Mesenchymal stem cell (in vitro differentiated cells and primary cell): ENCODE data around the gene NGFR.
A peak's percentile ranks its signal among the peaks of the same experiment; 100 is the strongest.

Experiments
- DNase-seq: peaks from one replicate; pipeline ENCODE4 v3.0.0-alpha.2; 2013
- H2AFZ ChIP-seq: one replicate; pipeline ENCODE4 v1.6.1; 2013; ENCODE audit warnings: low read depth, mild to moderate bottlenecking, control low read depth, inconsistent platforms, low read length, moderate library complexity
- H2AK5ac ChIP-seq: 2 replicates; pipeline ENCODE4 v1.6.1; 2013; ENCODE audit warnings: low read length, moderate library complexity, mild to moderate bottlenecking, inconsistent platforms; ENCODE audit not compliant: severe bottlenecking
- H2BK120ac ChIP-seq: one replicate; pipeline ENCODE4 v1.6.1; 2013; ENCODE audit warnings: low read depth, mild to moderate bottlenecking, inconsistent platforms, low read length, moderate library complexity
- H2BK12ac ChIP-seq, 2 experiments: one replicate each; pipeline ENCODE4 v1.6.1; 2013; ENCODE audit warnings: inconsistent platforms in 2 of 2, low read length in 2 of 2, mild to moderate bottlenecking in 2 of 2, moderate library complexity in 2 of 2, control low read depth in 1 of 2
- H2BK15ac ChIP-seq: one replicate; pipeline ENCODE4 v1.6.1; 2013; ENCODE audit warnings: mild to moderate bottlenecking, low read depth, inconsistent platforms; ENCODE audit not compliant: poor library complexity, severe bottlenecking
- H2BK5ac ChIP-seq: 2 replicates; pipeline ENCODE4 v1.6.1; 2013; ENCODE audit warnings: low read depth, mild to moderate bottlenecking, low read length, control low read depth, inconsistent platforms; ENCODE audit not compliant: poor library complexity, severe bottlenecking
- H3K14ac ChIP-seq, 2 experiments: one replicate each; pipeline ENCODE4 v1.6.1; 2013; ENCODE audit warnings: inconsistent platforms in 2 of 2, low read length in 2 of 2, control low read depth in 1 of 2, mild to moderate bottlenecking in 1 of 2, moderate library complexity in 1 of 2
- H3K18ac ChIP-seq, 2 experiments: one replicate each; pipeline ENCODE4 v1.6.1; 2013; ENCODE audit warnings: inconsistent platforms in 2 of 2, low read length in 2 of 2, control low read depth in 1 of 2, low read depth in 1 of 2, mild to moderate bottlenecking in 1 of 2
- H3K23ac ChIP-seq, 2 experiments: one replicate each; pipeline ENCODE4 v1.6.1; 2013; ENCODE audit warnings: inconsistent platforms in 2 of 2, low read length in 2 of 2, mild to moderate bottlenecking in 2 of 2, moderate library complexity in 2 of 2, control low read depth in 1 of 2
- H3K27ac ChIP-seq: 2 replicates; pipeline ENCODE4 v1.5.1; 2013; ENCODE audit warnings: mild to moderate bottlenecking, moderate library complexity, low read length, control low read depth, inconsistent platforms; ENCODE audit not compliant: poor library complexity, severe bottlenecking
- H3K27me3 ChIP-seq, 2 experiments: 2 replicates each; pipeline versions ENCODE4 v1.6.1 to v1.7.0; 2013; ENCODE audit warnings: low read length in 2 of 2, mild to moderate bottlenecking in 2 of 2, moderate library complexity in 2 of 2, control low read depth in 1 of 2, inconsistent platforms in 1 of 2; ENCODE audit not compliant: control insufficient read depth in 1 of 2, insufficient read depth in 1 of 2
- H3K36me3 ChIP-seq, 2 experiments: 2 replicates each; pipeline versions ENCODE4 v1.6.1 to v1.7.0; 2013; ENCODE audit warnings: low read length in 2 of 2, control low read depth in 1 of 2, inconsistent platforms in 1 of 2, low read depth in 1 of 2, mild to moderate bottlenecking in 1 of 2; ENCODE audit not compliant: insufficient read depth in 2 of 2, control insufficient read depth in 1 of 2
- H3K4ac ChIP-seq, 2 experiments: one replicate each; pipeline ENCODE4 v1.6.1; 2013; ENCODE audit warnings: inconsistent platforms in 2 of 2, low read length in 2 of 2, mild to moderate bottlenecking in 2 of 2, moderate library complexity in 2 of 2, control low read depth in 1 of 2, low read depth in 1 of 2
- H3K4me1 ChIP-seq: 2 replicates; pipeline ENCODE4 v1.6.1; 2013; ENCODE audit warnings: low read depth, low read length, control low read depth; ENCODE audit not compliant: control insufficient read depth, insufficient read depth
- H3K4me2 ChIP-seq: 2 replicates; pipeline ENCODE4 v1.6.1; 2013; ENCODE audit warnings: low read length, mild to moderate bottlenecking, inconsistent platforms; ENCODE audit not compliant: poor library complexity, severe bottlenecking
- H3K4me3 ChIP-seq, 2 experiments: 2 replicates each; pipeline versions ENCODE4 v1.5.1 to v1.7.0; 2013; ENCODE audit warnings: low read length in 2 of 2, mild to moderate bottlenecking in 2 of 2, control low read depth in 1 of 2, low read depth in 1 of 2; ENCODE audit not compliant: insufficient read depth in 1 of 2
- H3K79me1 ChIP-seq: replicated peaks from 2 replicates; pipeline ENCODE4 v1.6.1; 2013; ENCODE audit warnings: mild to moderate bottlenecking, control low read depth, low read length, inconsistent platforms; ENCODE audit not compliant: poor library complexity, severe bottlenecking
- H3K9ac ChIP-seq: 2 replicates; pipeline ENCODE4 v1.7.0; 2013; ENCODE audit warnings: mild to moderate bottlenecking, low read length, moderate library complexity
- H3K9me3 ChIP-seq: 2 replicates; pipeline ENCODE4 v1.7.0; 2013; ENCODE audit warnings: mild to moderate bottlenecking, low read length; ENCODE audit not compliant: control insufficient read depth
- H4K8ac ChIP-seq: one replicate; pipeline ENCODE4 v1.6.1; 2013; ENCODE audit warnings: inconsistent platforms, mild to moderate bottlenecking, low read length, moderate library complexity
- H4K91ac ChIP-seq: one replicate; pipeline ENCODE4 v1.6.1; 2013; ENCODE audit warnings: mild to moderate bottlenecking, low read length, inconsistent platforms
- WGBS: methylation state at CpG from one replicate; pipeline ENCODE4 v1.1.7; 2013; ENCODE audit warnings: mixed read lengths; 5-methylcytosine and 5-hydroxymethylcytosine counted together

Gene NGFR

DNA sequence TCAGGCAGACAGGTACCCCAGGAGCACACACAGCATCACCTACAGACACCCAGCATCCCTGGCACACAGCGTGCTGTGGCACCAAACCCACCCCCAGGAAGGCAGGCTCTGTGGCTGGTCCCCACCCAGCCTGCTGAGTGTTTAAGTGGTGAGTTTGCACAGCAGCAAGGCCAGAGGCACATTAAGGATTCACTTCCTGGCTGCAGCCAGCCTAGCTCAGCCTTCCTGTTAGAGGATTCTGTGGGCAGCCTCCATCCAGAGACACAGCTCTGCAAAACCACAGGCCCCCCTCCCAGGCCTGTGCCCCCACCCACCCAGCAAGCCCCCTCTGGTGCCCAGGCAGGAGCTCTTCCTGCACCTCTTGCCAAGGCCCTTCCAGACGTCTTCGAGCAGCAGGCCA, 44.4 kb upstream of the NGFR start:
- H3K4ac ChIP-seq: peak overlapping the region; percentile 71 to 73
- H2BK5ac ChIP-seq: no peak overlapping the region
- H3K79me1 ChIP-seq: no peaks in the 10 kb centered on the region
- WGBS: 60% methylated on average over 3 of the region's 3 CpGs
- no peak overlapping the region for H3K23ac ChIP-seq
- H2BK120ac ChIP-seq: peak overlapping the region; percentile 21
- H4K8ac ChIP-seq: peak overlapping the region; percentile 73
- H3K27ac ChIP-seq: no peak overlapping the region
- no peaks in the 10 kb centered on the region for H3K9me3 ChIP-seq
- H3K9ac ChIP-seq: no peak overlapping the region
- H3K4me1 ChIP-seq: peaks cover 2% of the 10 kb centered on the region
- H3K27me3 ChIP-seq: peaks cover 10 to 58% of the 10 kb centered on the region in 2 experiments
- H3K18ac ChIP-seq: peak overlapping the region; percentile 60 to 80
- no peak overlapping the region for H2AFZ ChIP-seq
- H4K91ac ChIP-seq: no peak overlapping the region
- H3K4me2 ChIP-seq: no peak overlapping the region
- H3K36me3 ChIP-seq: no peaks in the 10 kb centered on the region
- peak overlapping the region in 1 of 2 experiments; percentile 56 for H3K14ac ChIP-seq
- peak overlapping the region in 1 of 2 experiments; percentile 88 for H2BK12ac ChIP-seq
- H2AK5ac ChIP-seq: no peak overlapping the region
- H2BK15ac ChIP-seq: no peak overlapping the region
- H3K4me3 ChIP-seq: no peak overlapping the region
- peak; percentile 19 for DNase-seq

DNA sequence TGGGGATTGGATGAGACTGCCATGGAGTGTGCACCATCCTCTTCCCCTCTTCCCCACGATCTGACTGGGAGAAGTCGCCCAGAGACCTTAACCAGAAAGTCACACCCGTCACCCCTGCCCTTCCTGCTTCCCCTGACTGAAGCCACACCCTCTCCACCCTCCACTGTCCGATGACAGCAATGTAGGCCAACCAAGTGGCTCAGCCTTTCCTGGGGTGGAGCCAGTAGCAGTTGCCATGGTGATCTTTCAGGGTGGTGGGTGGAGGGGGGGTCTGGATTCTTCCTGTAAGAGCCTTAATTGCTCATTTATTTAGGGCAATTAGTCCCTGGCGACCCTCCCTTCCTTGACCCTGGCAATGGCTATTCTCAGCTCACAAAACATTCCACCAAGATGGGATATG, 42.9 kb upstream of the NGFR start:
- Histone ChIP-seq H4K8ac (no peak overlapping the region), H3K14ac (no peak overlapping the region), H3K27ac (no peak overlapping the region), H3K79me1 (no peaks in the 10 kb centered on the region), H3K9ac (no peak overlapping the region), H3K18ac (no peak overlapping the region), H3K36me3 (no peaks in the 10 kb centered on the region), H3K4ac (no peak overlapping the region), H3K27me3 (peaks cover under 1 to 63% of the 10 kb centered on the region in 2 experiments), H4K91ac (peak overlapping the region; percentile 47), H2BK5ac (no peak overlapping the region), H2AK5ac (no peak overlapping the region), H3K4me3 (no peak overlapping the region), H2BK15ac (no peak overlapping the region), H3K4me2 (no peak overlapping the region), H3K4me1 (peaks cover 2% of the 10 kb centered on the region), H2AFZ (no peak overlapping the region), H2BK120ac (no peak overlapping the region), H3K23ac (no peak overlapping the region), H3K9me3 (no peaks in the 10 kb centered on the region), H2BK12ac (peak overlapping the region in 1 of 2 experiments; percentile 75)
- no peak for DNase-seq
- WGBS: 89% methylated on average over 3 of the region's 5 CpGs

DNA sequence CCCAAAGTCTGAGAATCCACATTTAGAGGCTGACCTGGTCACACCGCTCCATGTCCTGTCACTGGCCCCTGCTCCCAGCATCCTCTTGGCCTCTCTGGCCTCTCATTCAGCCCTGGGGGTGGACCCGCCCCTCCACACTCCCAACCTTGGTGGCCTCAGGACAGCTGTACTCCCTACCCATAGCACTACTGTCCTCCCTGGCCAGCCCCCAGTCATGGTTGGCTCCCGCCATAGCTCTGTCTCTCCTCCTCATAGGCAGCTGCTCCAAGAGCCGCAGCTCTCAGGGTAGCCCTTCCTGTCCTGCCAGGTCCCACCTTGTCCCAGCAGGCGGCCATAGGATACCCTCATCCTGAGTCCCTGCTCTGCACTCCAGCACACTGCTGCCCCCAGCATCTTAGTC, 42.4 kb upstream of the NGFR start:
- Histone ChIP-seq H3K79me1 (no peaks in the 10 kb centered on the region), H3K27ac (no peak overlapping the region), H2AK5ac (no peak overlapping the region), H3K36me3 (no peaks in the 10 kb centered on the region), H2BK15ac (no peak overlapping the region), H2BK5ac (no peak overlapping the region), H3K27me3 (peaks cover 5 to 64% of the 10 kb centered on the region in 2 experiments), H3K4me3 (no peak overlapping the region), H4K91ac (no peak overlapping the region), H4K8ac (no peak overlapping the region), H3K9me3 (no peaks in the 10 kb centered on the region), H3K23ac (no peak overlapping the region), H2AFZ (no peak overlapping the region), H3K4me2 (no peak overlapping the region), H2BK120ac (no peak overlapping the region), H3K9ac (no peak overlapping the region), H3K4ac (no peak overlapping the region), H2BK12ac (peak overlapping the region in 1 of 2 experiments; percentile 29), H3K4me1 (peaks cover 2% of the 10 kb centered on the region), H3K18ac (no peak overlapping the region), H3K14ac (no peak overlapping the region)
- WGBS: 98% methylated on average over 5 of the region's 5 CpGs
- no peak for DNase-seq

DNA sequence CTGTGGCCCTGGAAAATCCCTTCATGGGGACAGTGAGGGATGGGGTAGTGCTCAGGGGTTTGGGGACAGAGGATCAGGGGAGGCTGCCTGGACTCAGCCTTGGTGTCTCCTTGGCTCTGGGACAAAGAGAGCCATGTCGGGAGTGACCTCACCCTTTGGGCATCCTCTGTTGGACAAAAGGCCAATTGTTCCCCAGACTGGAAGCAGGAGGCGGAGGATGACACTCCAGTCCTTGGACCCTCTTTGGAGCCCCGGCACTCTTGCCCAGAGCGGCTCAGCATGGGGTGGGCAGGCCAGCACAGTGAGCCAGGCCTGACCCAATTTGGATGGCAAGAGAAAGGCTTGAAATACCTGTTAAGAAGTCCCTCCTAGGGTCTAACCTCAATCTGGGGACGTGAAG, 41.0 kb upstream of the NGFR start:
- Histone ChIP-seq H3K27ac (no peak overlapping the region), H3K27me3 (peaks cover 17 to 66% of the 10 kb centered on the region in 2 experiments), H2BK12ac (peak overlapping the region in 1 of 2 experiments; percentile 10), H3K4me1 (peaks cover 2% of the 10 kb centered on the region), H3K4ac (no peak overlapping the region), H3K79me1 (no peaks in the 10 kb centered on the region), H3K9me3 (no peaks in the 10 kb centered on the region), H3K4me3 (no peak overlapping the region), H4K91ac (no peak overlapping the region), H2BK5ac (no peak overlapping the region), H3K4me2 (no peak overlapping the region), H3K23ac (no peak overlapping the region), H2BK15ac (no peak overlapping the region), H2BK120ac (no peak overlapping the region), H3K14ac (no peak overlapping the region), H2AFZ (no peak overlapping the region), H3K18ac (no peak overlapping the region), H3K36me3 (no peaks in the 10 kb centered on the region), H2AK5ac (no peak overlapping the region), H4K8ac (no peak overlapping the region), H3K9ac (no peak overlapping the region)
- 68% methylated on average over 5 of the region's 5 CpGs for WGBS
- DNase-seq: no peak
